Measurements from ENCODE around the gene TFAP2A.

DNA sequence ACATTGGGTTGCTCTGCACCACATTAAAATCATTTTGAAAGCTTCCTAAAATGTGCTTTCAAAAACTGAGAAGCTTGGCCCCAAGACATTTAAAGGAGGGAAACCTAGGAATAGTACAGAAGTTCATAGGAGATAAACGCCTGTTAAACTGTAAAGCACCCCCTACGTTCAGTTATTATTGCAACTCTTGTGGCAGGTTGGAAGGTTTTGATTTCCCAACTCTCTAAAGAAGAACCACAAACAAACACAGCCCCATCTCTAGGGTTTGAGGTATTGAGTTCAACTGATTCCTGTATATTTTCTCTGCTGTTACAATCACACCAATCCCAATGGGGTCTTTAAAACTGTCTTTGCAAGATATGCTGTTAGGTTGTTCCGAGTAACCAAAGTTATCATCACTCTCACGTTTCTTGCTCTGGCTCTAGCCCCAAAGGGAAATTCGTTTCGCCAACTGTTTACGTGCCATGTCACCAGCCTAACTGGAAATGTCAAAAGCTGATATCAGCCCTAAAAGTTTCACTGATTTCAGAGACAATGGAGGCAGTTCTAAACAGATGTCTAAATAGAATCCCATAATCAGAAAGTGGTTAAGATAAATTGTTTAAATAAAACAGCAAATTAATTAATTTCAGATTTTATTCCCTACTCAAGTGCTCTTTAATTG lies 12.1 kb downstream of the TFAP2A start:
- TF ChIP-seq, protein P1, sequence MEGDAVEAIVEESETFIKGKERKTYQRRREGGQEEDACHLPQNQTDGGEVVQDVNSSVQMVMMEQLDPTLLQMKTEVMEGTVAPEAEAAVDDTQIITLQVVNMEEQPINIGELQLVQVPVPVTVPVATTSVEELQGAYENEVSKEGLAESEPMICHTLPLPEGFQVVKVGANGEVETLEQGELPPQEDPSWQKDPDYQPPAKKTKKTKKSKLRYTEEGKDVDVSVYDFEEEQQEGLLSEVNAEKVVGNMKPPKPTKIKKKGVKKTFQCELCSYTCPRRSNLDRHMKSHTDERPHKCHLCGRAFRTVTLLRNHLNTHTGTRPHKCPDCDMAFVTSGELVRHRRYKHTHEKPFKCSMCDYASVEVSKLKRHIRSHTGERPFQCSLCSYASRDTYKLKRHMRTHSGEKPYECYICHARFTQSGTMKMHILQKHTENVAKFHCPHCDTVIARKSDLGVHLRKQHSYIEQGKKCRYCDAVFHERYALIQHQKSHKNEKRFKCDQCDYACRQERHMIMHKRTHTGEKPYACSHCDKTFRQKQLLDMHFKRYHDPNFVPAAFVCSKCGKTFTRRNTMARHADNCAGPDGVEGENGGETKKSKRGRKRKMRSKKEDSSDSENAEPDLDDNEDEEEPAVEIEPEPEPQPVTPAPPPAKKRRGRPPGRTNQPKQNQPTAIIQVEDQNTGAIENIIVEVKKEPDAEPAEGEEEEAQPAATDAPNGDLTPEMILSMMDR (conservative IDR thresholded peaks at IDR 0.05): no peak
- TF ChIP-seq ZFX (IDR thresholded peaks at IDR 0.05): no peak
